Heart right ventricle (tissue), 16 donors: Measurements from ENCODE around the gene ZNF618. TPM values are rescaled to one million over a fixed set of nuclear protein-coding genes. Genes with fewer than 3 reads are reported as not detected.
A peak's percentile ranks its signal among the peaks of the same experiment; 100 is the strongest.

Experiments
- ATAC-seq, 8 donors: fragments of 200-7000 bp; cut with Tn5 transposase; one replicate each; pipeline ENCODE4 v1.9.1; 2020; ENCODE audit warnings: mild to moderate bottlenecking in 8 of 8, moderate library complexity in 8 of 8, moderate number of reproducible peaks in 1 of 8
- DNase-seq, 2 donors: peaks; one replicate each; pipeline ENCODE4 v3.0.0-alpha.2; 2020
- H3K27ac ChIP-seq, 10 donors: fragments of 200-600 bp; sonication (generic) in 2 of 10; one replicate each; pipeline versions ENCODE4 v1.5.0 to v1.8.0; 2020 to 2022; ENCODE audit warnings: mild to moderate bottlenecking in 3 of 10
- H3K27me3 ChIP-seq, 7 donors: fragments of 200-600 bp; one replicate each; pipeline ENCODE4 v1.8.0; 2021 to 2022; ENCODE audit warnings: mild to moderate bottlenecking in 2 of 7
- H3K36me3 ChIP-seq, 9 donors: fragments of 200-600 bp; sonication (generic) in 1 of 9; one replicate each; pipeline versions ENCODE4 v1.5.0 to v1.8.0; 2020 to 2022; ENCODE audit warnings: mild to moderate bottlenecking in 2 of 9
- H3K4me1 ChIP-seq, 9 donors: fragments of 200-600 bp; sonication (generic) in 1 of 9; one replicate each; pipeline versions ENCODE4 v1.5.0 to v1.8.0; 2020 to 2022; ENCODE audit warnings: mild to moderate bottlenecking in 4 of 9
- H3K4me3 ChIP-seq, 10 donors: fragments of 200-600 bp; sonication (generic) in 2 of 10; one replicate each; pipeline versions ENCODE4 v1.5.0 to v1.8.0; 2020 to 2022; ENCODE audit warnings: mild to moderate bottlenecking in 7 of 10, moderate library complexity in 2 of 10
- H3K9me3 ChIP-seq, 11 donors: fragments of 200-600 bp in 10 of 11; sonication (generic) in 2 of 11; one replicate each; pipeline versions ENCODE4 v1.5.0 to v1.8.0; 2013 to 2022; ENCODE audit warnings: mild to moderate bottlenecking in 2 of 11, control low read depth in 1 of 11, moderate library complexity in 1 of 11
- WGBS, 2 donors: extraction: QIAGEN DNeasy Blood & Tissue Kit; methylation state at CpG; one replicate each; pipeline ENCODE4 v1.1.7; 2013; ENCODE audit warnings: inconsistent platforms in 1 of 2; 5-methylcytosine and 5-hydroxymethylcytosine counted together
- intact Hi-C, 10 donors: fragments of 100-400 bp; cut with DNase I; formaldehyde crosslinking; loops; one replicate each; pipeline versions ENCODE4 v1.11.1 to v1.14.2; 2022
- polyA plus RNA-seq, 2 donors: library from polyadenylated mRNA; stranded (reverse); fragments of 200-250 nt; gene quantifications; one replicate each; pipeline ENCODE4 v1.2.3, GENCODE V29; 2013
- total RNA-seq, 10 donors: library from RNA; stranded (reverse); fragmentation: NEBNext Ultra II Directional in 3 of 10; extraction: Animal tissue kit (Norgen Biotek cat#: 25700) in 3 of 10; gene quantifications; one replicate each; pipeline versions ENCODE4 v1.2.1 to v1.2.4, GENCODE V29; 2021 to 2023
- TF ChIP-seq, protein P1 (sequence below), 9 donors: fragments of 200-600 bp; sonication (generic) in 2 of 9; IDR thresholded peaks; one replicate each; pipeline versions ENCODE4 v1.5.0 to v1.8.0; 2021 to 2022; ENCODE audit warnings: antibody characterized with exemption in 9 of 9, mild to moderate bottlenecking in 5 of 9, moderate library complexity in 1 of 9
- donor health status: Arrhythmogenic right ventricular cardiomyopathy.
- donor health status: ischemic (EF 13 %, LVEDD 7.1; RV severe dilation, severe dysfunction).
- donor health status: healthy with polysubstance abuse.
- donor health status: DM: no; HTN: yes; CAD: no.
- donor health status: DM: no; HTN: no; CAD: no.
- donor health status: ischemic (EF 25% LVEDD 6.9; RV normal size, moderate dysfunction).
- donor health status: ischemic (EF 25% LVEDD 5.7; RV mildly dilated, moderate dysfunction).
- donor health status: healthy.
- donor health status: DM: yes; HTN: yes; CAD: no.
- donor health status: Ischemic cardiomyopathy.
- donor health status: ischemic (EF 35%, LVEDD 5.7; RV mildly dilated, moderate dysfunction).
- donor health status: nonischemic (EF 11% LVEDD 7.7; RV severe dilation, severe dysfunction).
- donor health status: DM: yes; HTN: yes; CAD: no.
- donor health status: PGD.
- donor health status: ischemic (EF 29% LVEDD 5.4; RV normal size, mild dysfunction).
- donor health status: nonischemic (EF 23%, LVEDD 6.1; RV moderate dilation, normal function).

Gene ZNF618
- total and polyA plus RNA-seq, 12 donors: 0.59 to 2.5 (median 1.6) TPM

GRCh38 chr9:113930390-113930783 lies 54.3 kb downstream of the ZNF618 start:
- DNase-seq (no peak), ATAC-seq (no peak)
- TF ChIP-seq, protein P1, sequence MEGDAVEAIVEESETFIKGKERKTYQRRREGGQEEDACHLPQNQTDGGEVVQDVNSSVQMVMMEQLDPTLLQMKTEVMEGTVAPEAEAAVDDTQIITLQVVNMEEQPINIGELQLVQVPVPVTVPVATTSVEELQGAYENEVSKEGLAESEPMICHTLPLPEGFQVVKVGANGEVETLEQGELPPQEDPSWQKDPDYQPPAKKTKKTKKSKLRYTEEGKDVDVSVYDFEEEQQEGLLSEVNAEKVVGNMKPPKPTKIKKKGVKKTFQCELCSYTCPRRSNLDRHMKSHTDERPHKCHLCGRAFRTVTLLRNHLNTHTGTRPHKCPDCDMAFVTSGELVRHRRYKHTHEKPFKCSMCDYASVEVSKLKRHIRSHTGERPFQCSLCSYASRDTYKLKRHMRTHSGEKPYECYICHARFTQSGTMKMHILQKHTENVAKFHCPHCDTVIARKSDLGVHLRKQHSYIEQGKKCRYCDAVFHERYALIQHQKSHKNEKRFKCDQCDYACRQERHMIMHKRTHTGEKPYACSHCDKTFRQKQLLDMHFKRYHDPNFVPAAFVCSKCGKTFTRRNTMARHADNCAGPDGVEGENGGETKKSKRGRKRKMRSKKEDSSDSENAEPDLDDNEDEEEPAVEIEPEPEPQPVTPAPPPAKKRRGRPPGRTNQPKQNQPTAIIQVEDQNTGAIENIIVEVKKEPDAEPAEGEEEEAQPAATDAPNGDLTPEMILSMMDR (IDR thresholded peaks at IDR 0.05): no peak
- 89 to 94% methylated on average over 5 of the region's 5 CpGs for WGBS, 2 donors
- Histone ChIP-seq H3K36me3 (no peaks in the 10 kb centered on the region), H3K9me3 (peaks cover 0 to 39% (median 16%) of the 10 kb centered on the region in 11 donors), H3K4me1 (peaks cover 0 to 23% (median 8%) of the 10 kb centered on the region in 9 donors), H3K27ac (no peak overlapping the region), H3K4me3 (no peak overlapping the region), H3K27me3 (no peaks in the 10 kb centered on the region)
- intact Hi-C loops: no loop called here

GRCh38 chr9:113931140-113931539 lies 55.0 kb downstream of the ZNF618 start:
- ATAC-seq: no peak
- H3K9me3 ChIP-seq: peaks cover 0 to 32% (median 16%) of the 10 kb centered on the region in 11 donors
- TF ChIP-seq, protein P1 (IDR thresholded peaks at IDR 0.05): no peak
- no peak overlapping the region for H3K27ac ChIP-seq
- H3K27me3 ChIP-seq: no peaks in the 10 kb centered on the region
- intact Hi-C loops: no loop called here
- peaks cover 0 to 23% (median 8%) of the 10 kb centered on the region in 9 donors for H3K4me1 ChIP-seq
- 96 to 97% methylated on average over 5 of the region's 5 CpGs for WGBS, 2 donors
- no peak for DNase-seq
- H3K4me3 ChIP-seq: no peak overlapping the region
- H3K36me3 ChIP-seq: no peaks in the 10 kb centered on the region

DNA sequence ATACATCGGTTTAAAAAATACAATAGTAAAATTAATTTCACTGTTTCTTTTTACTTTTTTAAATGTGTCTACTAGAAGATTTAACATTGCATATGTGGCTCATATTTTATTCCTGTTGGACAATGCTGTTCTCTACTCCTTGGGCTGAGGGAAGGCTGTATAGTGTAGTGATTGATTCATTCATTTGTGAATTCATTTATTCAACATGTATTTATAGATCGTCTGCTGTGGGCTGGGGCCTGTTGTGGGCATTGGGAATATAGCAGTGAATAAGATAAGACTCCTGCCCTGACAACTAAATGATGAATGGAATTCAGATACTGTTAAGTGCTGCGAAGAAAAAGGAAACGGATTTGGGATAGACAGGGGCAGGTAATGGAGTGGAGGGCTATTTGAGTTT lies 55.7 kb downstream of the ZNF618 start:
- TF ChIP-seq, protein P1 (IDR thresholded peaks at IDR 0.05): no peak
- intact Hi-C loops: no loop called here
- DNase-seq: no peak

DNA sequence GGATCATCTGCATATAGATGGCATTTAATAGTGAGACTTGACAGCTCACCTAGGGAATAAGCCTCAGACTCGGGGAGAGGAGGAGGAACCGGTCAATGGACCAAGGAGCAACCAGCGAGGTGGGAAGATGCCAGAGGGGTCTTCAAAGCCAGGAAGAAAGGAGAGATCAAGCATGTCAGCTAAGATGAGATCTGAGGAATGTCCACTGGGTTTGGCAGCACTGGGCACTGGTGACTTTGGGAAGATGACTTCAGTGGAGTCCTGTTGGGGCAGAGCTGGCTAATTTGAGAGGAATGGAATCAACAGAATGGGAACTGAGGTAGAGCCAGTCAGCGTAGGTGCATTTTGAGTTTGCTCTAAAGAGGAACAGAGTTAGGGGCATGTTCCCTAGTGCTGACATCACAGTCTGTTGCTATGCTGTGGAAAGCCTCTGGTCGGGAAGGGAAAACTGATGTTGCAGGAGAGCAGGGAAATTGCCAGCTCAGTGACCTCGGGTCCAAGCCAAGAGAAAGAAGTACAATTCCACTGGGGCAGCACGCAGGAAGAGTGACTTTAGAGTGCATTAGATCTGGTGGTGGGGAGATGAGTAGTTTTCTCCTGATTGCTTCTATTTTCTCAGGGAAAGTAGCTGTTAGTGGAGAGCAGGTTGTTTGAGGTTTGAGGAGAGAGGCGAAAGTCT lies 56.9 kb downstream of the ZNF618 start:
- H3K36me3 ChIP-seq: no peaks in the 10 kb centered on the region
- H3K4me3 ChIP-seq: no peak overlapping the region
- intact Hi-C loops: no loop called here
- 79 to 87% methylated on average over 8 of the region's 8 CpGs for WGBS, 2 donors
- H3K9me3 ChIP-seq: peaks cover 0 to 15% (median 8%) of the 10 kb centered on the region in 11 donors
- DNase-seq (no peak), ATAC-seq (peak in 4 of 8 donors; percentile 23 to 49 (median 41))
- TF ChIP-seq, protein P1 (IDR thresholded peaks at IDR 0.05): no peak
- no peak overlapping the region for H3K27ac ChIP-seq
- H3K27me3 ChIP-seq: no peaks in the 10 kb centered on the region
- H3K4me1 ChIP-seq: peaks cover 0 to 34% (median 8%) of the 10 kb centered on the region in 9 donors

More for the DNA sequence above, 55.7 kb downstream of the ZNF618 start:
- WGBS, 2 donors: 71 to 82% methylated on average over 4 of the region's 4 CpGs
- H3K27ac ChIP-seq: no peak overlapping the region
- H3K9me3 ChIP-seq: peaks cover 0 to 25% (median 16%) of the 10 kb centered on the region in 11 donors
- peaks cover 0 to 28% (median 8%) of the 10 kb centered on the region in 9 donors for H3K4me1 ChIP-seq
- ATAC-seq: no peak
- no peak overlapping the region for H3K4me3 ChIP-seq
- no peaks in the 10 kb centered on the region for H3K36me3 ChIP-seq
- no peaks in the 10 kb centered on the region for H3K27me3 ChIP-seq
